Esophagus squamous epithelium (tissue), 5 donors: ENCODE measurements around the gene RUFY4. TPM values are rescaled to one million over a fixed set of nuclear protein-coding genes. Genes with fewer than 3 reads are reported as not detected.

Experiments used
- DNase-seq: peaks from one replicate; lab custom pipeline; 2025; lab: John Stamatoyannopoulos, UW
- H3K27ac ChIP-seq, 4 donors: fragments of 200-600 bp; sonication (generic); one replicate each; pipeline ENCODE4 v1.5.1; 2016 to 2019; ENCODE audit warnings: mild to moderate bottlenecking in 1 of 4
- H3K27me3 ChIP-seq, 4 donors: fragments of 200-600 bp; sonication (generic); 1 replicate in 3 of 4; 2 replicates in 1 of 4; pipeline versions ENCODE4 v1.5.1 to v1.6.0; 2017 to 2021; ENCODE audit warnings: antibody characterized with exemption in 1 of 4
- H3K36me3 ChIP-seq, 3 donors: fragments of 200-600 bp; sonication (generic); one replicate each; pipeline ENCODE4 v1.5.1; 2016 to 2019
- H3K4me1 ChIP-seq, 3 donors: fragments of 200-600 bp; sonication (generic); one replicate each; pipeline ENCODE4 v1.5.1; 2017 to 2019
- H3K4me3 ChIP-seq, 4 donors: fragments of 200-600 bp; sonication (generic); 1 replicate in 3 of 4; 2 replicates in 1 of 4; pipeline ENCODE4 v1.5.1; 2016 to 2019; ENCODE audit warnings: mild to moderate bottlenecking in 2 of 4, moderate library complexity in 1 of 4
- H3K9me3 ChIP-seq, 3 donors: fragments of 200-600 bp; sonication (generic); one replicate each; pipeline ENCODE4 v1.5.1; 2016 to 2019
- POLR2A ChIP-seq, 4 donors: fragments of 450-650 bp; IDR thresholded peaks; one replicate each; pipeline ENCODE4 v1.6.1; 2017; ENCODE audit warnings: antibody characterized with exemption in 4 of 4, mild to moderate bottlenecking in 4 of 4, moderate library complexity in 3 of 4
- WGBS, 2 donors: methylation state at CpG; one replicate each; pipeline ENCODE4 v1.1.5; 2018; 5-methylcytosine and 5-hydroxymethylcytosine counted together
- intact Hi-C: fragments of 100-400 bp; cut with DNase I; formaldehyde crosslinking; loops from one replicate; pipeline ENCODE4 v1.15.0; 2022
- total RNA-seq, 4 donors: library from RNA; depleted of rRNA; stranded (reverse); fragments of >200 nt; gene quantifications; one replicate each; pipeline ENCODE4 v1.1.0, GENCODE V29; 2016
- TF ChIP-seq, protein P1 (sequence below), 6 experiments: fragments of 450-650 bp in 4 of 6; fragments of 200-600 bp in 2 of 6; sonication (generic) in 2 of 6; IDR thresholded peaks; one replicate each; pipeline ENCODE4 v1.5.1; 2016 to 2019; ENCODE audit warnings: antibody characterized with exemption in 6 of 6, mild to moderate bottlenecking in 4 of 6, moderate library complexity in 4 of 6
- donor health status: DM: yes; HTN: yes; CAD: no.

RUFY4 gene
- total RNA-seq, 4 donors from 2014 or later = not detected

DNA sequence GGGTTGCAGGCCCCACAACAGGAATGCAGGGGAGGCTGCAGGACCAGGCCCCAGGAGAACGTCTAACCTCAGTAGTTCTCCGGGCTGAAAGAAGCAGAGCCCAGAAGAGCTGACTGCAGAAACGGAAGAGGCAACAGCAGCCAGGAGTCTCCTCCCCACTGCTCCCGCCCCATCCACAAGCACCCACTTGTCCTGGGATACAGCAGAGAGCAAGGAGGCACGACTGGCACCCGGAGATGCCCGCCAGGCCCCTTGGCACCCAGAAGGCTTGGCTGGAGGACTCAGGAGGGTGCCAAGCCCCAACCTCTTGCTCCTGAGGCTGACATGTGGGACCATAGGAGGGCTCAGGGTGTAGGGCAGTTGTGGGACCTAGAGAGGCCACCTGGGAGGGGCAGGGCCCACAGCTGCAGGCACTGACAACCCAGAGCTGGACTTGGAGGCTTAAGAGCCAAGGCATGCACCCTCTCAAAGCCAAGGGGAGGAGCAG is 37.2 kb upstream of the RUFY4 start:
- DNase-seq = no peak
- H3K4me3 ChIP-seq = no peak overlapping the region
- TF ChIP-seq, protein P1, sequence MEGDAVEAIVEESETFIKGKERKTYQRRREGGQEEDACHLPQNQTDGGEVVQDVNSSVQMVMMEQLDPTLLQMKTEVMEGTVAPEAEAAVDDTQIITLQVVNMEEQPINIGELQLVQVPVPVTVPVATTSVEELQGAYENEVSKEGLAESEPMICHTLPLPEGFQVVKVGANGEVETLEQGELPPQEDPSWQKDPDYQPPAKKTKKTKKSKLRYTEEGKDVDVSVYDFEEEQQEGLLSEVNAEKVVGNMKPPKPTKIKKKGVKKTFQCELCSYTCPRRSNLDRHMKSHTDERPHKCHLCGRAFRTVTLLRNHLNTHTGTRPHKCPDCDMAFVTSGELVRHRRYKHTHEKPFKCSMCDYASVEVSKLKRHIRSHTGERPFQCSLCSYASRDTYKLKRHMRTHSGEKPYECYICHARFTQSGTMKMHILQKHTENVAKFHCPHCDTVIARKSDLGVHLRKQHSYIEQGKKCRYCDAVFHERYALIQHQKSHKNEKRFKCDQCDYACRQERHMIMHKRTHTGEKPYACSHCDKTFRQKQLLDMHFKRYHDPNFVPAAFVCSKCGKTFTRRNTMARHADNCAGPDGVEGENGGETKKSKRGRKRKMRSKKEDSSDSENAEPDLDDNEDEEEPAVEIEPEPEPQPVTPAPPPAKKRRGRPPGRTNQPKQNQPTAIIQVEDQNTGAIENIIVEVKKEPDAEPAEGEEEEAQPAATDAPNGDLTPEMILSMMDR (IDR thresholded peaks at IDR 0.05) = no peak
- no peak for TF ChIP-seq POLR2A (IDR thresholded peaks at IDR 0.05)
- H3K27ac ChIP-seq = peak overlapping the region in 3 of 4 donors; percentile 27 to 61 (median 52)
- no peaks in the 10 kb centered on the region for H3K36me3 ChIP-seq
- 56% methylated on average over 4 of the region's 7 CpGs; no CpG with 5 or more reads in 1 of the 2 donors for WGBS, 2 donors
- H3K4me1 ChIP-seq = peaks cover 31 to 85% (median 48%) of the 10 kb centered on the region in 3 donors
- intact Hi-C loops = no loop called here
- H3K27me3 ChIP-seq = peaks cover 0 to 19% (median 0%) of the 10 kb centered on the region in 4 donors
- no peaks in the 10 kb centered on the region for H3K9me3 ChIP-seq

DNA sequence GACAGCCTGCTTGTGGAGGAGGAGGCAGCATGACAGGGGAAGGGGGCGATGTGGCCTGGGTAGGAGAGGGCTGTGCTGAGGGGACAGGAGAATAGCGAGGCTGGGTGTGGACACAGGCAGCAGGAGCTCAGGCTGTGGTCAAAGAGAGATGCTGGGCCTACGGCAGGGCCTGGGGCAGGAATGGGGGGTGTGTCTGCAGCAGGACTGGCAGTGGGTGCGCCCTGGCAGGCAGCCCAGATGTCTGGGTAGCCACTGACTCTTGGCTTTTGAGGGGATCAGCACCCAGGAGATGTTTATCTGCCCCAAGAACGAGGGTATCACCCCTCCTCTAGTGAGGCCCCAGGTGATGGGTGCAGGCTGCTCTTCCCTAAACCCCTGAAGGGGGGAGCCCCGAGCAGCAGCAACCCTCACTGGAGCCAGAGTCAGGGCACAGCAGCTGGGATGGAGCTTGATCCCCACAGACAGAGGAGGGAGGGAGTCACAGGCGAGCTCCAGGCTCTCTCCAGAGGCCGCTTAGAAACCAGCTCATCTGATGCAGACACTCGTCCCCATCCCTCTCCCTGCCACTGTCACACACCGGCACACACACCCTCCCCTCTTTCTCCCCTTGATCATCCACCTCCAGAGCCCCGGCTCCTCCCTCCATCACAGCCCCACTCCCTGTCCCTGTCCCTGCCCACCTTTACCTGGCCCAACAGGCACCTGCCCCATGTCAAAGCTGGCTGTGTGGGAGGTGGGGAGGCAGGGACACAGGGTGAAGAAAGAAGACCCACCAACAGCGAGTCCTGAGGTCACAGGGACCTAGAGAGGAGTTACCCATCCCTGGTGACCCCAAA is 36.5 kb upstream of the RUFY4 start:
- peaks cover 31 to 78% (median 42%) of the 10 kb centered on the region in 3 donors for H3K4me1 ChIP-seq
- no peak overlapping the region for H3K4me3 ChIP-seq
- no peak for DNase-seq
- H3K27me3 ChIP-seq = peaks cover 0 to 19% (median 0%) of the 10 kb centered on the region in 4 donors
- intact Hi-C loops = no loop called here
- TF ChIP-seq POLR2A (IDR thresholded peaks at IDR 0.05) = no peak
- TF ChIP-seq, protein P1 (IDR thresholded peaks at IDR 0.05) = no peak
- H3K36me3 ChIP-seq = no peaks in the 10 kb centered on the region
- 47 to 54% methylated on average over 8 to 10 of the region's 12 CpGs for WGBS, 2 donors
- H3K27ac ChIP-seq = peak overlapping the region in 3 of 4 donors; percentile 27 to 61 (median 52)
- H3K9me3 ChIP-seq = no peaks in the 10 kb centered on the region

DNA sequence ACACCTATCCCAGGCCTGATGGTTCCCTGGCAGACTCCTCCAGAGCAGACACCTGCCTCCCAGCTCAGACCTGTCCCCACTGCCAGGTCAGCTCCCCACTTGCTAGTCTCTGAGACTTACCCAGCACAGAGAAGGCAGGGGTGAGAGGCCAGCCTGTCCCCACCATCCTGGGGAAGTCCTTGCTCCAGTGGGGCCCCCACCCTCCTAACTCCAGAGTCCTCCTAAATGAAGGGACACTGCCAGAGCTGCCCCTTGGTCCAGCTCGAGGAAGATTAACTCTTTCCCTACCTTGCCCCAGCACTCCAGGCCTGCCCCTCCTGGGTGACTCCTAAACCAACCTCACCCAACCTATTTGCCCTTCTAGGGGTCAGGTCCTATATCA is 35.9 kb upstream of the RUFY4 start:
- no peak for DNase-seq
- TF ChIP-seq, protein P1 (IDR thresholded peaks at IDR 0.05) = no peak
- no peak for TF ChIP-seq POLR2A (IDR thresholded peaks at IDR 0.05)
- H3K36me3 ChIP-seq = no peaks in the 10 kb centered on the region
- H3K27ac ChIP-seq = peak overlapping the region in 1 of 4 donors; percentile 10
- H3K4me3 ChIP-seq = no peak overlapping the region
- 25 to 40% methylated on average over 1 of the region's 1 CpG for WGBS, 2 donors
- no peaks in the 10 kb centered on the region for H3K9me3 ChIP-seq
- H3K4me1 ChIP-seq = peaks cover 29 to 71% (median 36%) of the 10 kb centered on the region in 3 donors
- intact Hi-C loops = no loop called here
- H3K27me3 ChIP-seq = peaks cover 0 to 19% (median 0%) of the 10 kb centered on the region in 4 donors

DNA sequence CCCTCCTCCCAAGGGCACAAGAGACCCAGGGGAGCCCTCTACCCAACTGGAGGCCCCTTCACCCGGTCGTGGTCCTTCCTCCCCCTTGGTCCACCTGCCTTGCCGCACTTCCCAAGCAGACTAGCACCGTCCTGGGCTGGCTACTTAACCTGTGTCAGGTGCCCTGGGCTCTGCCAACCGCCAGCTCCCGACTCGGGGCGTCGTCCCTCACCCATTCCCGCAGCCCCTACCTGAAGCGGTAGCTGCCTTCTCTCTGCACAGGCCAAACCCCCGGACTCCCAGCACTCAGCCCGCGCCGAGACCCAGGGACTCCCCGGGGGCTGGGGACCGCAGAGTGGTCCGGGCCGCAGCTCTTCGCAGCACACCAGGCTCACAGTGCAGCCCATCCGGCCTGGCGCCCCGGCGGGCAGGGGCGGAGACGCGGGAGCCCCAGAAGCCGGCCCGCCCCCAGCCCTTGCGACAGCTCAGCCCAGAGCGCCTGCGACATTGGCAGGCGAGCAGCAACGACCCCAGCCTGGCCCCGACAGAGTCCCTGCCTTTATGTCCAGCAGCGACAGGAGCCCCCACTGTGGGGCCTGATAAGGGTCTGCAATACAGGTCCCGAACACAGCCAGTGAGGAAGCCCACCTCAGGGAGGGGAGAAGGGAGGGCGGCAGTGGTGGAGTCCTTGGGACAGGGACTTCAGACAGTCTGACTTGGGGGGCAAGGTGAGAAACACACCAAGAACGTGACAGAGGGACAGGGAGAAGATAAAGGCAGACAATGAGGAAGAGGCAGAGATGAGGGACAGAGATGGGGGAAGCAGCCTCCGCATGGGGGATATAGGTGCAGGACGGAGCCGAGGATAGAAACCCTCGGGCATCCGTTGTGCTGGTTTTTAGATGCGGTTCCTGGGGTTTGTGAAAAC is 35.2 kb upstream of the RUFY4 start:
- no peaks in the 10 kb centered on the region for H3K9me3 ChIP-seq
- 39 to 51% methylated on average over 16 to 22 of the region's 45 CpGs for WGBS, 2 donors
- TF ChIP-seq POLR2A (IDR thresholded peaks at IDR 0.05) = no peak
- TF ChIP-seq, protein P1 (IDR thresholded peaks at IDR 0.05) = no peak
- peaks cover 0 to 19% (median 0%) of the 10 kb centered on the region in 4 donors for H3K27me3 ChIP-seq
- H3K36me3 ChIP-seq = no peaks in the 10 kb centered on the region
- peak overlapping the region in 2 of 4 donors; percentile 19 to 50 for H3K4me3 ChIP-seq
- intact Hi-C loops = no loop called here
- DNase-seq = no peak
- H3K4me1 ChIP-seq = peaks cover 22 to 65% (median 29%) of the 10 kb centered on the region in 3 donors
- peak overlapping the region in 1 of 4 donors; percentile 10 for H3K27ac ChIP-seq
